HepG2 (cell line): Measurements from ENCODE around the gene PSME3IP1. TPM values are rescaled to one million over a fixed set of nuclear protein-coding genes. Genes with fewer than 3 reads are reported as not detected.

Source experiments
- ATAC-seq: fragments of 200-7000 bp; cut with Tn5 transposase; 3 replicates; pipeline ENCODE4 v1.9.1; 2020; ENCODE audit warnings: mild to moderate bottlenecking, moderate library complexity
- BruUV-seq: library from RNA; stranded (reverse); fragments of 400-500 nt; replicated peaks from 2 replicates; lab custom pipeline; 2021; lab: Mats Ljungman, UMichigan
- CTCF ChIA-PET: fragments of 300-600 bp; formaldehyde crosslinking; extraction: SDS; loops from one replicate; lab custom pipeline; 2021; ENCODE audit warnings: low total read pairs, inconsistent platforms, low intra/inter-chr PET ratio; lab: Yijun Ruan, JAX
- POLR2A ChIA-PET: fragments of 350-600 bp; sonication (Branson Sonifier 250); formaldehyde crosslinking; loops from one replicate; lab custom pipeline; 2020; ENCODE audit warnings: antibody characterized with exemption, inconsistent platforms; lab: Yijun Ruan, JAX
- DNase-seq: peaks from one replicate; pipeline ENCODE4 v3.0.0-alpha.2; 2015; ENCODE audit warnings: low spot score
- FAIRE-seq: peaks from 3 replicates; lab custom pipeline; 2011; peaks lifted over from hg19 to GRCh38; lab: Jason Lieb, UNC
- H2AFZ ChIP-seq: one replicate; pipeline ENCODE4 v1.6.1; 2011; ENCODE audit warnings: low read length, inconsistent platforms
- H3K27ac ChIP-seq: fragments of 300-600 bp; 3 replicates; pipeline ENCODE4 v1.8.0; 2011; ENCODE audit warnings: mixed run types, mild to moderate bottlenecking, mixed read lengths, low read length, inconsistent platforms; ENCODE audit not compliant: insufficient read depth; ENCODE audit errors: extremely low read length
- H3K27me3 ChIP-seq, 2 experiments: fragments of 200-600 bp in 1 of 2; 2 replicates in 1 of 2; 3 replicates in 1 of 2; pipeline versions ENCODE4 v1.6.0 to v1.8.0; 2011; ENCODE audit warnings: low read length in 2 of 2, mild to moderate bottlenecking in 2 of 2, moderate library complexity in 2 of 2, inconsistent platforms in 1 of 2; ENCODE audit not compliant: insufficient read depth in 2 of 2, control insufficient read depth in 1 of 2
- H3K36me3 ChIP-seq, 2 experiments: fragments of 200-600 bp in 1 of 2; replicated peaks in 1 of 2; 2 replicates in 1 of 2; 3 replicates in 1 of 2; pipeline versions ENCODE4 v1.5.1 to v1.8.0; 2011; ENCODE audit warnings: low read length in 2 of 2, inconsistent platforms in 1 of 2; ENCODE audit not compliant: insufficient read depth in 2 of 2, control insufficient read depth in 1 of 2
- H3K4me1 ChIP-seq: 2 replicates; pipeline ENCODE4 v1.5.1; 2012; ENCODE audit warnings: low read length, inconsistent platforms; ENCODE audit not compliant: insufficient read depth
- H3K4me2 ChIP-seq: 2 replicates; pipeline ENCODE4 v1.6.0; 2011; ENCODE audit warnings: low read depth, low read length, inconsistent platforms
- H3K4me3 ChIP-seq, 3 experiments: fragments of 200-600 bp in 1 of 3; sonication (generic), shearing (Covaris generic) in 1 of 3; replicated peaks in 1 of 3; 2 replicates each; pipeline ENCODE4 v1.5.1; 2011 to 2016; ENCODE audit warnings: low read length in 3 of 3, inconsistent platforms in 2 of 3, low read depth in 2 of 3, mild to moderate bottlenecking in 2 of 3, control low read depth in 1 of 3, mixed read lengths in 1 of 3; ENCODE audit not compliant: insufficient read depth in 1 of 3
- H3K79me2 ChIP-seq: one replicate; pipeline ENCODE4 v1.6.1; 2011; ENCODE audit warnings: low read length, inconsistent platforms; ENCODE audit not compliant: insufficient read depth
- H3K9ac ChIP-seq: 2 replicates; pipeline ENCODE4 v1.6.0; 2011; ENCODE audit warnings: mild to moderate bottlenecking, low read depth, low read length, inconsistent platforms; ENCODE audit not compliant: insufficient read depth
- H3K9me3 ChIP-seq: 2 replicates; pipeline ENCODE4 v1.5.1; 2012; ENCODE audit warnings: mild to moderate bottlenecking, low read length
- H4K20me1 ChIP-seq: 2 replicates; pipeline ENCODE4 v1.6.0; 2011; ENCODE audit warnings: inconsistent platforms, mild to moderate bottlenecking, low read length, moderate library complexity; ENCODE audit not compliant: insufficient read depth
- EP300 ChIP-seq, 3 experiments: sonication (generic) in 1 of 3; formaldehyde crosslinking in 1 of 3; IDR thresholded peaks; 2 replicates each; pipeline versions ENCODE4 v1.5.1 to v1.6.1; 2011 to 2020; ENCODE audit warnings: low read depth in 2 of 3, low read length in 2 of 3, borderline replicate concordance in 1 of 3, improper control_type of control experiment in 1 of 3, mild to moderate bottlenecking in 1 of 3, missing genetic modification reagents in 1 of 3, moderate library complexity in 1 of 3
- GFI1 ChIP-seq: sonication (generic); formaldehyde crosslinking; IDR thresholded peaks from 2 replicates; pipeline ENCODE4 v1.5.0; 2020; ENCODE audit warnings: missing genetic modification reagents, mild to moderate bottlenecking, borderline replicate concordance
- MIER3 ChIP-seq: IDR thresholded peaks from 2 replicates; pipeline ENCODE4 v1.6.1; 2016; ENCODE audit warnings: missing compliant biosample characterization, borderline replicate concordance
- ZNF432 ChIP-seq: sonication (generic); formaldehyde crosslinking; IDR thresholded peaks from 2 replicates; pipeline ENCODE4 v1.5.0; 2020; ENCODE audit warnings: missing genetic modification reagents, mild to moderate bottlenecking, borderline replicate concordance
- ZNF552 ChIP-seq: sonication (generic); formaldehyde crosslinking; IDR thresholded peaks from 2 replicates; pipeline ENCODE4 v1.9.0; 2022; ENCODE audit warnings: missing genetic modification reagents, mild to moderate bottlenecking, borderline replicate concordance
- WGBS: methylation state at CpG from one replicate; pipeline ENCODE4 v1.1.6; 2017; ENCODE audit warnings: low lambda C conversion rate; 5-methylcytosine and 5-hydroxymethylcytosine counted together
- in situ Hi-C: cut with HindIII; loops from 2 replicates; pipeline ENCODE4 v1.10.0; 2017; ENCODE audit warnings: low pct_unique_long_range_greater_than_20kb; ENCODE audit not compliant: extremely low pct_ligation_motif_present
- intact Hi-C: fragments of 100-400 bp; cut with micrococcal nuclease; formaldehyde crosslinking; loops from one replicate; pipeline ENCODE4 v1.10.0; 2022; ENCODE audit not compliant: unreplicated experiment
- polyA plus RNA-seq, 8 experiments: library from polyadenylated mRNA; depleted of rRNA in 3 of 8; stranded (reverse) in 7 of 8; unstranded in 1 of 8; fragments of >200 nt; fragmentation: Illumina TruSeq in 4 of 8; extraction: Trizol in 4 of 8; gene quantifications; 2 replicates each; pipeline versions ENCODE4 v1.2.1 to v1.2.3, GENCODE V29; 2011 to 2016; ENCODE audit warnings: low read depth in 4 of 8, missing spikeins in 1 of 8, mixed read lengths in 1 of 8; ENCODE audit not compliant: insufficient read depth in 1 of 8
- total RNA-seq, 5 experiments: library from RNA; depleted of rRNA; stranded (reverse); fragments of >200 nt; fragmentation: Illumina TruSeq; extraction: Trizol; gene quantifications; 2 replicates each; pipeline ENCODE4 v1.2.3, GENCODE V29; 2016; ENCODE audit warnings: low read depth in 1 of 5
- TF ChIP-seq, protein P1 (sequence below): sonication (generic); formaldehyde crosslinking; IDR thresholded peaks from 2 replicates; pipeline ENCODE4 v1.5.1; 2020; ENCODE audit warnings: mild to moderate bottlenecking, missing genetic modification reagents, moderate library complexity
- TF ChIP-seq, protein P2 (sequence below): sonication (generic); formaldehyde crosslinking; IDR thresholded peaks from 2 replicates; pipeline ENCODE4 v1.5.0; 2020; ENCODE audit warnings: missing genetic modification reagents, mild to moderate bottlenecking, borderline replicate concordance

The PSME3IP1 gene
- total and polyA plus RNA-seq, 2 of the 13 experiments (the other 11 are each of a cell fraction or from before 2014, with no cell fraction given) = 90.8 to 99.8 TPM

DNA sequence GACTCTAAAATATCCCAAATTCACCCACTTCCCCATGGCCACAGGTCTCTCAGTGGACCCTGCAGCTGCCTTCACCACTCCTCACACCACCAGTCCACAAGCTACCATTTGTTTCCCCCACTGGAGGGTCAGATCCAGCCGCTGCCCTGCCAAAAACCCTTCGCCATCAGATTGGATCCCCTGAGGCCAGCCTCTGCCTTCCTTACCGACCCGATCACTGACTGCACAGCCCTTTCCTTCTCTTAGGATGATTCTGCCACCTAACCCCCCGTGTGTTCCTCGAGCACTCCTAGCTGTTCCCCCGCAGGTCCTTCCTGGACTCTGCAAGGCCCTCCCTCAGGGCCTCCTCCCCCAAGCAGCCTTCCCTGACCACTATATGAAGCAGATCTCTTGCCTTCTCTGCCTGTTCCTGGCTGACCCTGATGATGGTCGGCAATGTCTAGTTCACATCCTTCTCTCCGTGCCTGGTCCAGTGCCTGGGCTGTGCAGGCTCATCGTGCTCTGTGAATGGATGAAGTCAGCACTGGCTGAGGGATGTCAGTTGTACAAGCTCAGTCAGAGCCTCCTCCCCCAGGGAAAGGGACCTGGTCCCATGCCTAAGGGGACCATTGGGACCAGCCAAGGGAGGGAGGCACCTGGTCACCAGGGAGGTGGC lies 47.4 kb downstream of the PSME3IP1 start (continued):
- TF ChIP-seq EP300 (IDR thresholded peaks at IDR 0.05; ENCODE audit: low read depth in 2 of 2, low read length in 2 of 2) (no peak), EP300 (CRISPR knock-in tag; IDR thresholded peaks at IDR 0.05; ENCODE audit: borderline replicate concordance) (no peak)

DNA sequence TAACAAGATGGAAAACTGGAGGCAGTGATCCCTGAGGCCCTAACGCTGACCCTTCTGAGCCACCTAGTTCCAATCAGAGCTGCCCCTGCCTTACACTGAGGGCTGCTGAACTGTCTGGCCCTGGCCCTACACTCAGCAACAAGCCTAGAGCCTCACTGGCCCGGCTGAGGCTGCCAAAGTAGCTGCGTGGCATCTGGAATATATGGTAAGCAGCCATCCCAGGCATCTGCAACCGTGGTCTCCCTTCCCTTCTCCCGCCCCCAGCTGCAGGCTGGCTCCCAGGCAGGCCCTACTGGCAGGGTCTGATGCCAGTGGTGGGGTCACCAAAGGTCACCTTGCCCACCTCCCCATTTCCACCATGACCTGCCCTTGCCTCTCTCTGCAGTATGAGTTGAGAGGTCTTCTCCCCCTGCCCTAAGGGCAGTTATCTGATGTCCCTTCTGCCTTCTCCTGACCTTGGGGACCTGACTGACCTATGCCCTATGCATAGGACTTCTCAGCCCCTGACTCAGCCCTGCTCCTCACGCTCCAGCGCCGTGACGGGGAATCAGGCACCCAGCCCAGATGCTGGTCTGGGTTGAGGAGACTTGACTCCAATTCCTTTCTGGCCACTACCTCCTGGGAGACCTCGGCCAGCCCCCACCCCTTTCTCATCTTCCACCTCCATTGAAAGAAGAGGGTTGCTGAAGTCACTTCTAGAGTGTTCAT lies 48.1 kb downstream of the PSME3IP1 start:
- ATAC-seq = no peak
- no peak overlapping the region for H2AFZ ChIP-seq
- no peak overlapping the region for H3K4me3 ChIP-seq
- no peak overlapping the region for H3K27ac ChIP-seq
- TF ChIP-seq GFI1 (CRISPR knock-in tag) = no peak
- no peak for TF ChIP-seq MIER3 (CRISPR knock-in tag)
- no peak for TF ChIP-seq ZNF432 (CRISPR knock-in tag)
- TF ChIP-seq, protein P1, sequence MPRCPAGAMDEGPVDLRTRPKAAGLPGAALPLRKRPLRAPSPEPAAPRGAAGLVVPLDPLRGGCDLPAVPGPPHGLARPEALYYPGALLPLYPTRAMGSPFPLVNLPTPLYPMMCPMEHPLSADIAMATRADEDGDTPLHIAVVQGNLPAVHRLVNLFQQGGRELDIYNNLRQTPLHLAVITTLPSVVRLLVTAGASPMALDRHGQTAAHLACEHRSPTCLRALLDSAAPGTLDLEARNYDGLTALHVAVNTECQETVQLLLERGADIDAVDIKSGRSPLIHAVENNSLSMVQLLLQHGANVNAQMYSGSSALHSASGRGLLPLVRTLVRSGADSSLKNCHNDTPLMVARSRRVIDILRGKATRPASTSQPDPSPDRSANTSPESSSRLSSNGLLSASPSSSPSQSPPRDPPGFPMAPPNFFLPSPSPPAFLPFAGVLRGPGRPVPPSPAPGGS = no peak
- TF ChIP-seq, protein P2, sequence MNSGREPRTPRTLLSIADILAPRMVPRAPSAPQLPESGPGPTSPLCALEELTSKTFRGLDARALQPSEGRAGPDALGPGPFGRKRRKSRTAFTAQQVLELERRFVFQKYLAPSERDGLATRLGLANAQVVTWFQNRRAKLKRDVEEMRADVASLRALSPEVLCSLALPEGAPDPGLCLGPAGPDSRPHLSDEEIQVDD (CRISPR knock-in tag) = no peak
- TF ChIP-seq ZNF552 (CRISPR knock-in tag) = no peak
- TF ChIP-seq, all 625 proteins: peak for 0
- Histone ChIP-seq H3K79me2 (no peaks in the 10 kb centered on the region), H3K9ac (no peak overlapping the region), H3K4me2 (no peak overlapping the region), H3K9me3 (no peaks in the 10 kb centered on the region), H3K27me3 (no peaks in the 10 kb centered on the region), H4K20me1 (no peaks in the 10 kb centered on the region), H3K36me3 (no peaks in the 10 kb centered on the region), H3K4me1 (peaks cover 11% of the 10 kb centered on the region)
- BruUV-seq = no TSS peak
- in situ Hi-C loops (no loop called here), intact Hi-C loops (no loop called here)
- no peak for DNase-seq
- 72% methylated on average over 7 of the region's 10 CpGs for WGBS
- no peak for FAIRE-seq
- CTCF ChIA-PET = no interaction called here
- POLR2A ChIA-PET = interaction anchor here (1.3 kb wide), 1 partner anchor 12 kb away, joined by 4 read pairs; no protein-coding TSS in a partner anchor
